ENCODE results near the gene PARPBP. TPM values are rescaled to one million over a fixed set of nuclear protein-coding genes. Genes with fewer than 3 reads are reported as not detected.

PARPBP gene
- total and polyA plus RNA-seq, 2 experiments from 2014 or later, result 37.3 to 44.8 TPM

- H2AFZ ChIP-seq, result no peak overlapping the region
- H3K4me1 ChIP-seq (ENCODE audit: insufficient read depth), result no peaks in the 10 kb centered on the region
- no peaks in the 10 kb centered on the region; the same call in 1 of the 2 replicates for H3K36me3 ChIP-seq (ENCODE audit: insufficient read depth)
Observed at GRCh38 chr12:102182635-102183034, 62.7 kb downstream of the PARPBP start.

More at GRCh38 chr12:102182635-102183034, 62.7 kb downstream of the PARPBP start:
- Histone ChIP-seq H3K4me2 (no peak overlapping the region), H3K79me2 (replicated peaks; ENCODE audit: insufficient read depth) (no peaks in the 10 kb centered on the region), H3K9me2 (ENCODE audit: insufficient read depth) (no peaks in the 10 kb centered on the region), H3K4me3 (no peak overlapping the region), H3F3A (replicated peaks; ENCODE audit: low read depth) (no peaks in the 10 kb centered on the region), H3K27ac (ENCODE audit: low read depth) (no peak overlapping the region), H4K20me1 (replicated peaks; ENCODE audit: insufficient read depth) (no peaks in the 10 kb centered on the region), H3K27me3 (ENCODE audit: insufficient read depth) (no peaks in the 10 kb centered on the region)
- H3K4me3 Mint-ChIP-seq, result no peak overlapping the region
- ATAC-seq (no peak), DNase-seq (ENCODE audit: low spot score) (no peak)
- no peaks in the 10 kb centered on the region for H3K27me3 Mint-ChIP-seq (ENCODE audit: insufficient read depth, low read depth, poor library complexity)
- no peak for TF ChIP-seq ZNF114 (CRISPR knock-in tag; IDR thresholded peaks at IDR 0.05)
- TF ChIP-seq JUNB (IDR thresholded peaks at IDR 0.05; ENCODE audit: unreplicated experiment), result no peak
- TF ChIP-seq EZH2phosphoT487 (IDR thresholded peaks at IDR 0.05; ENCODE audit: unreplicated experiment), result no peak
- TF ChIP-seq REST (IDR thresholded peaks at IDR 0.05; ENCODE audit: unreplicated experiment), result no peak
- TF ChIP-seq, protein P1, sequence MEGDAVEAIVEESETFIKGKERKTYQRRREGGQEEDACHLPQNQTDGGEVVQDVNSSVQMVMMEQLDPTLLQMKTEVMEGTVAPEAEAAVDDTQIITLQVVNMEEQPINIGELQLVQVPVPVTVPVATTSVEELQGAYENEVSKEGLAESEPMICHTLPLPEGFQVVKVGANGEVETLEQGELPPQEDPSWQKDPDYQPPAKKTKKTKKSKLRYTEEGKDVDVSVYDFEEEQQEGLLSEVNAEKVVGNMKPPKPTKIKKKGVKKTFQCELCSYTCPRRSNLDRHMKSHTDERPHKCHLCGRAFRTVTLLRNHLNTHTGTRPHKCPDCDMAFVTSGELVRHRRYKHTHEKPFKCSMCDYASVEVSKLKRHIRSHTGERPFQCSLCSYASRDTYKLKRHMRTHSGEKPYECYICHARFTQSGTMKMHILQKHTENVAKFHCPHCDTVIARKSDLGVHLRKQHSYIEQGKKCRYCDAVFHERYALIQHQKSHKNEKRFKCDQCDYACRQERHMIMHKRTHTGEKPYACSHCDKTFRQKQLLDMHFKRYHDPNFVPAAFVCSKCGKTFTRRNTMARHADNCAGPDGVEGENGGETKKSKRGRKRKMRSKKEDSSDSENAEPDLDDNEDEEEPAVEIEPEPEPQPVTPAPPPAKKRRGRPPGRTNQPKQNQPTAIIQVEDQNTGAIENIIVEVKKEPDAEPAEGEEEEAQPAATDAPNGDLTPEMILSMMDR (conservative IDR thresholded peaks at IDR 0.05; ENCODE audit: low read depth in 2 of 2), result no peak
- no peak for TF ChIP-seq STAT1 (IDR thresholded peaks at IDR 0.05; ENCODE audit: unreplicated experiment)
- no peak for TF ChIP-seq EZH2 (IDR thresholded peaks at IDR 0.05; ENCODE audit: low read depth, unreplicated experiment)
- TF ChIP-seq NANOG (IDR thresholded peaks at IDR 0.05; ENCODE audit: borderline replicate concordance), result no peak
- TF ChIP-seq, protein P2, sequence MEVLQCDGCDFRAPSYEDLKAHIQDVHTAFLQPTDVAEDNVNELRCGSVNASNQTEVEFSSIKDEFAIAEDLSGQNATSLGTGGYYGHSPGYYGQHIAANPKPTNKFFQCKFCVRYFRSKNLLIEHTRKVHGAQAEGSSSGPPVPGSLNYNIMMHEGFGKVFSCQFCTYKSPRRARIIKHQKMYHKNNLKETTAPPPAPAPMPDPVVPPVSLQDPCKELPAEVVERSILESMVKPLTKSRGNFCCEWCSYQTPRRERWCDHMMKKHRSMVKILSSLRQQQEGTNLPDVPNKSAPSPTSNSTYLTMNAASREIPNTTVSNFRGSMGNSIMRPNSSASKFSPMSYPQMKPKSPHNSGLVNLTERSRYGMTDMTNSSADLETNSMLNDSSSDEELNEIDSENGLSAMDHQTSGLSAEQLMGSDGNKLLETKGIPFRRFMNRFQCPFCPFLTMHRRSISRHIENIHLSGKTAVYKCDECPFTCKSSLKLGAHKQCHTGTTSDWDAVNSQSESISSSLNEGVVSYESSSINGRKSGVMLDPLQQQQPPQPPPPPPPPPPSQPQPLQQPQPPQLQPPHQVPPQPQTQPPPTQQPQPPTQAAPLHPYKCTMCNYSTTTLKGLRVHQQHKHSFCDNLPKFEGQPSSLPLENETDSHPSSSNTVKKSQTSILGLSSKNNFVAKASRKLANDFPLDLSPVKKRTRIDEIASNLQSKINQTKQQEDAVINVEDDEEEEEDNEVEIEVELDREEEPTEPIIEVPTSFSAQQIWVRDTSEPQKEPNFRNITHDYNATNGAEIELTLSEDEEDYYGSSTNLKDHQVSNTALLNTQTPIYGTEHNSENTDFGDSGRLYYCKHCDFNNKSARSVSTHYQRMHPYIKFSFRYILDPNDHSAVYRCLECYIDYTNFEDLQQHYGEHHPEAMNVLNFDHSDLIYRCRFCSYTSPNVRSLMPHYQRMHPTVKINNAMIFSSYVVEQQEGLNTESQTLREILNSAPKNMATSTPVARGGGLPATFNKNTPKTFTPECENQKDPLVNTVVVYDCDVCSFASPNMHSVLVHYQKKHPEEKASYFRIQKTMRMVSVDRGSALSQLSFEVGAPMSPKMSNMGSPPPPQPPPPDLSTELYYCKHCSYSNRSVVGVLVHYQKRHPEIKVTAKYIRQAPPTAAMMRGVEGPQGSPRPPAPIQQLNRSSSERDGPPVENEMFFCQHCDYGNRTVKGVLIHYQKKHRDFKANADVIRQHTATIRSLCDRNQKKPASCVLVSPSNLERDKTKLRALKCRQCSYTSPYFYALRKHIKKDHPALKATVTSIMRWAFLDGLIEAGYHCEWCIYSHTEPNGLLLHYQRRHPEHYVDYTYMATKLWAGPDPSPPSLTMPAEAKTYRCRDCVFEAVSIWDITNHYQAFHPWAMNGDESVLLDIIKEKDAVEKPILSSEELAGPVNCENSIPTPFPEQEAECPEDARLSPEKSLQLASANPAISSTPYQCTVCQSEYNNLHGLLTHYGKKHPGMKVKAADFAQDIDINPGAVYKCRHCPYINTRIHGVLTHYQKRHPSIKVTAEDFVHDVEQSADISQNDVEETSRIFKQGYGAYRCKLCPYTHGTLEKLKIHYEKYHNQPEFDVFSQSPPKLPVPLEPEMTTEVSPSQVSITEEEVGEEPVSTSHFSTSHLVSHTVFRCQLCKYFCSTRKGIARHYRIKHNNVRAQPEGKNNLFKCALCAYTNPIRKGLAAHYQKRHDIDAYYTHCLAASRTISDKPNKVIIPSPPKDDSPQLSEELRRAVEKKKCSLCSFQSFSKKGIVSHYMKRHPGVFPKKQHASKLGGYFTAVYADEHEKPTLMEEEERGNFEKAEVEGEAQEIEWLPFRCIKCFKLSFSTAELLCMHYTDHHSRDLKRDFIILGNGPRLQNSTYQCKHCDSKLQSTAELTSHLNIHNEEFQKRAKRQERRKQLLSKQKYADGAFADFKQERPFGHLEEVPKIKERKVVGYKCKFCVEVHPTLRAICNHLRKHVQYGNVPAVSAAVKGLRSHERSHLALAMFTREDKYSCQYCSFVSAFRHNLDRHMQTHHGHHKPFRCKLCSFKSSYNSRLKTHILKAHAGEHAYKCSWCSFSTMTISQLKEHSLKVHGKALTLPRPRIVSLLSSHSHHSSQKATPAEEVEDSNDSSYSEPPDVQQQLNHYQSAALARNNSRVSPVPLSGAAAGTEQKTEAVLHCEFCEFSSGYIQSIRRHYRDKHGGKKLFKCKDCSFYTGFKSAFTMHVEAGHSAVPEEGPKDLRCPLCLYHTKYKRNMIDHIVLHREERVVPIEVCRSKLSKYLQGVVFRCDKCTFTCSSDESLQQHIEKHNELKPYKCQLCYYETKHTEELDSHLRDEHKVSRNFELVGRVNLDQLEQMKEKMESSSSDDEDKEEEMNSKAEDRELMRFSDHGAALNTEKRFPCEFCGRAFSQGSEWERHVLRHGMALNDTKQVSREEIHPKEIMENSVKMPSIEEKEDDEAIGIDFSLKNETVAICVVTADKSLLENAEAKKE (CRISPR knock-in tag; IDR thresholded peaks at IDR 0.05), result no peak
- no peak for TF ChIP-seq CREB1 (CRISPR knock-in tag; IDR thresholded peaks at IDR 0.05; ENCODE audit: low read depth)
- TF ChIP-seq POLR2AphosphoS5 (IDR thresholded peaks at IDR 0.05; ENCODE audit: low read depth), result no peak
- TF ChIP-seq ETS1 (IDR thresholded peaks at IDR 0.05), result no peak
- H3K4me1 Mint-ChIP-seq, result no peaks in the 10 kb centered on the region
- H3K27ac Mint-ChIP-seq, result no peak overlapping the region
- no peaks in the 10 kb centered on the region for H3K9me3 Mint-ChIP-seq
- no peaks in the 10 kb centered on the region for H3K36me3 Mint-ChIP-seq (ENCODE audit: low read depth)

Measured in GM23338 (cell line).